HEK293 (cell line): ENCODE data around the gene QRICH1.
A peak's percentile ranks its signal among the peaks of the same experiment; 100 is the strongest.

ENCODE experiments used
- CTCF ChIA-PET: fragments of 350-600 bp; formaldehyde crosslinking; extraction: SDS; loops from one replicate; lab custom pipeline; 2021; ENCODE audit warnings: antibody characterized with exemption; lab: Yijun Ruan, JAX
- POLR2A ChIA-PET: fragments of 300-600 bp; formaldehyde crosslinking; extraction: SDS; loops from one replicate; lab custom pipeline; 2020; ENCODE audit warnings: antibody characterized with exemption, inconsistent platforms; lab: Yijun Ruan, JAX
- H3K27ac ChIP-seq: fragments of 200-500 bp; sonication (Bioruptor generic); 2 replicates; pipeline ENCODE4 v1.5.1; 2014; ENCODE audit warnings: low read depth, low read length, control low read depth, inconsistent platforms; ENCODE audit errors: extremely low read depth
- H3K36me3 ChIP-seq, 2 experiments: fragments of 200-500 bp in 1 of 2; sonication (Bioruptor generic) in 1 of 2; 1 replicate in 1 of 2; 2 replicates in 1 of 2; pipeline ENCODE4 v1.5.1; 2014 to 2017; ENCODE audit warnings: inconsistent platforms in 2 of 2, low read length in 2 of 2; ENCODE audit not compliant: control insufficient read depth in 2 of 2, insufficient read depth in 1 of 2
- H3K4me1 ChIP-seq: fragments of 200-500 bp; sonication (Bioruptor generic); 2 replicates; pipeline ENCODE4 v1.5.1; 2014; ENCODE audit warnings: mild to moderate bottlenecking, low read length, inconsistent platforms; ENCODE audit not compliant: control insufficient read depth, insufficient read depth
- H3K4me3 ChIP-seq: 2 replicates; pipeline ENCODE4 v1.5.1; 2011; ENCODE audit warnings: low read depth, mild to moderate bottlenecking, control low read depth, low read length, moderate library complexity
- H3K9me3 ChIP-seq: fragments of 200-500 bp; sonication (Bioruptor generic); 2 replicates; pipeline ENCODE4 v1.5.1; 2014; ENCODE audit warnings: low read depth, low read length, inconsistent platforms; ENCODE audit not compliant: control insufficient read depth, insufficient read depth
- GLIS2 ChIP-seq: fragments of 450-650 bp; formaldehyde crosslinking; IDR thresholded peaks from 2 replicates; pipeline ENCODE4 v1.5.1; 2016; ENCODE audit warnings: missing biosample characterization, missing genetic modification characterization
- MYNN ChIP-seq: fragments of 450-650 bp; formaldehyde crosslinking; IDR thresholded peaks from 2 replicates; pipeline ENCODE4 v1.5.1; 2016; ENCODE audit warnings: missing biosample characterization, missing genetic modification characterization, borderline replicate concordance
- PRDM10 ChIP-seq: fragments of 450-650 bp; formaldehyde crosslinking; IDR thresholded peaks from 2 replicates; pipeline ENCODE4 v1.5.1; 2016; ENCODE audit warnings: missing biosample characterization, missing genetic modification characterization
- REST ChIP-seq: fragments of 450-650 bp; formaldehyde crosslinking; IDR thresholded peaks from 2 replicates; pipeline ENCODE4 v1.5.1; 2016; ENCODE audit warnings: missing biosample characterization, missing genetic modification characterization
- SCRT2 ChIP-seq: fragments of 450-650 bp; formaldehyde crosslinking; IDR thresholded peaks from 2 replicates; pipeline ENCODE4 v1.5.1; 2016; ENCODE audit warnings: missing biosample characterization, missing genetic modification characterization
- YY2 ChIP-seq: fragments of 450-650 bp; formaldehyde crosslinking; IDR thresholded peaks from 2 replicates; pipeline ENCODE4 v1.5.1; 2016; ENCODE audit warnings: missing biosample characterization, missing genetic modification characterization
- ZBTB10 ChIP-seq: fragments of 450-650 bp; formaldehyde crosslinking; IDR thresholded peaks from 2 replicates; pipeline ENCODE4 v1.5.1; 2016; ENCODE audit warnings: missing biosample characterization, missing genetic modification characterization
- ZBTB20 ChIP-seq: fragments of 450-650 bp; formaldehyde crosslinking; IDR thresholded peaks from 2 replicates; pipeline ENCODE4 v1.5.1; 2016; ENCODE audit warnings: missing biosample characterization, missing genetic modification characterization
- ZFP69B ChIP-seq: fragments of 450-650 bp; formaldehyde crosslinking; IDR thresholded peaks from 2 replicates; pipeline ENCODE4 v1.5.1; 2016; ENCODE audit warnings: missing biosample characterization, missing genetic modification characterization
- ZNF184 ChIP-seq: fragments of 450-650 bp; IDR thresholded peaks from 2 replicates; pipeline ENCODE4 v1.5.1; 2018; ENCODE audit warnings: missing biosample characterization, mild to moderate bottlenecking, missing genetic modification characterization
- ZNF302 ChIP-seq: fragments of 450-650 bp; formaldehyde crosslinking; IDR thresholded peaks from 2 replicates; pipeline ENCODE4 v1.5.1; 2016; ENCODE audit warnings: missing biosample characterization, missing genetic modification characterization, low read depth
- ZNF530 ChIP-seq: fragments of 450-650 bp; formaldehyde crosslinking; IDR thresholded peaks from 2 replicates; pipeline ENCODE4 v1.5.1; 2016; ENCODE audit warnings: low read depth, missing biosample characterization, missing genetic modification characterization
- ZNF600 ChIP-seq: fragments of 450-650 bp; formaldehyde crosslinking; IDR thresholded peaks from 2 replicates; pipeline ENCODE4 v1.5.1; 2016; ENCODE audit warnings: missing biosample characterization, missing genetic modification characterization
- ZNF658 ChIP-seq: fragments of 450-650 bp; formaldehyde crosslinking; IDR thresholded peaks from 2 replicates; pipeline ENCODE4; 2016; ENCODE audit warnings: missing biosample characterization, missing genetic modification characterization
- ZNF660 ChIP-seq: fragments of 450-650 bp; IDR thresholded peaks from 2 replicates; pipeline ENCODE4 v1.5.1; 2018; ENCODE audit warnings: missing biosample characterization, mild to moderate bottlenecking, missing genetic modification characterization
- ZNF692 ChIP-seq: fragments of 450-650 bp; formaldehyde crosslinking; IDR thresholded peaks from 2 replicates; pipeline ENCODE4 v1.5.1; 2016; ENCODE audit warnings: missing biosample characterization, missing genetic modification characterization
- ZNF785 ChIP-seq: fragments of 450-650 bp; formaldehyde crosslinking; IDR thresholded peaks from 2 replicates; pipeline ENCODE4 v1.5.1; 2016; ENCODE audit warnings: missing biosample characterization, missing genetic modification characterization

The QRICH1 gene

GRCh38 chr3:48989126-48989795, 104.6 kb downstream of the QRICH1 start:
- POLR2A ChIA-PET: interaction anchor here (1.0 to 4.6 kb wide), 6 partner anchors 18 to 105 kb away, joined by 3 to 61 read pairs (median 8); partner anchors contain the start of genes DALRD3, IMPDH2, NDUFAF3 and QRICH1
- Histone ChIP-seq H3K9me3 (no peaks in the 10 kb centered on the region), H3K27ac (peak overlapping the region; percentile 82)
- TF ChIP-seq ZNF530 (no peak), PRDM10 (tag by site-specific recombination) (peak; percentile 88), ZNF785 (tag by site-specific recombination) (no peak), ZNF302 (tag by site-specific recombination) (no peak), YY2 (0 out of 2 replicates have a peak, but pooled peaks have one; percentile 18), MYNN (tag by site-specific recombination) (no peak), REST (tag by site-specific recombination) (no peak), ZBTB20 (peak; percentile 92), ZFP69B (tag by site-specific recombination) (peak; percentile 98), ZBTB10 (tag by site-specific recombination) (no peak), ZNF600 (tag by site-specific recombination) (0 out of 2 replicates have a peak, but pooled peaks have one; percentile 37), ZNF660 (tag by site-specific recombination) (0 out of 2 replicates have a peak, but pooled peaks have one; percentile 67), ZNF658 (tag by site-specific recombination) (no peak), ZNF184 (tag by site-specific recombination) (no peak), GLIS2 (peak; percentile 72), ZNF692 (tag by site-specific recombination) (peak; percentile 98), SCRT2 (tag by site-specific recombination) (no peak)
- TF ChIP-seq, all 188 proteins: peak for 8
- H3K4me1 ChIP-seq: no peaks in the 10 kb centered on the region
- peaks cover 0 to 37% of the 10 kb centered on the region in 2 experiments; a peak in 2 of 3 replicates for H3K36me3 ChIP-seq
- H3K4me3 ChIP-seq: peak overlapping the region; percentile 83
- CTCF ChIA-PET: interaction anchor here (0.7 to 2.0 kb wide), 6 partner anchors 18 to 33 kb away, joined by 4 to 13 read pairs (median 6); partner anchors contain the start of genes NDUFAF3 and WDR6
